M059J (cell line): Measurements from ENCODE around the gene ZNF804B. TPM values are rescaled to one million over a fixed set of nuclear protein-coding genes. Genes with fewer than 3 reads are reported as not detected.
A peak's percentile ranks its signal among the peaks of the same experiment; 100 is the strongest.

Experiments used
- DNase-seq: peaks from one replicate; pipeline ENCODE4 v3.0.0-alpha.2; 2012; ENCODE audit warnings: low read depth
- total RNA-seq: library from RNA; depleted of rRNA; stranded (reverse); fragments of >200 nt; shearing (Covaris generic); gene quantifications from 2 replicates; pipeline ENCODE4 v1.2.3, GENCODE V29; 2014

The ZNF804B gene
- total RNA-seq, 1 experiment from 2014 or later = not detected

GRCh38 chr7:88835147-88835728 is 75.7 kb downstream of the ZNF804B start:
- peak; percentile 6 for DNase-seq

- no peak for DNase-seq
These were observed 82.7 kb downstream of the ZNF804B start for GRCh38 chr7:88842201-88842600.

- DNase-seq = no peak
These were observed 85.6 kb downstream of the ZNF804B start for GRCh38 chr7:88845091-88845490.

GRCh38 chr7:88851220-88851619 is 91.7 kb downstream of the ZNF804B start:
- no peak for DNase-seq

GRCh38 chr7:88859288-88859687 is 99.8 kb downstream of the ZNF804B start:
- no peak for DNase-seq

GRCh38 chr7:88866265-88866863 is 106.9 kb downstream of the ZNF804B start:
- no peak for DNase-seq

- no peak for DNase-seq
These were observed 107.7 kb downstream of the ZNF804B start for GRCh38 chr7:88867158-88867557.

- DNase-seq = no peak
These were observed 109.0 kb downstream of the ZNF804B start for GRCh38 chr7:88868456-88868855.

GRCh38 chr7:88881136-88881535 is 121.6 kb downstream of the ZNF804B start:
- no peak for DNase-seq

GRCh38 chr7:88885131-88885530 is 125.6 kb downstream of the ZNF804B start:
- DNase-seq = no peak

GRCh38 chr7:88888684-88889083 is 129.2 kb downstream of the ZNF804B start:
- no peak for DNase-seq

GRCh38 chr7:88910516-88910915 is 151.0 kb downstream of the ZNF804B start:
- DNase-seq = no peak

- no peak for DNase-seq
These were observed 153.4 kb downstream of the ZNF804B start for GRCh38 chr7:88912852-88913251.

GRCh38 chr7:88915615-88916014 is 156.1 kb downstream of the ZNF804B start:
- DNase-seq = no peak

- DNase-seq = no peak
These were observed 160.1 kb downstream of the ZNF804B start for GRCh38 chr7:88919478-88920131.

- no peak for DNase-seq
These were observed 163.4 kb downstream of the ZNF804B start for GRCh38 chr7:88922944-88923343.

- no peak for DNase-seq
These were observed 168.8 kb downstream of the ZNF804B start for GRCh38 chr7:88928276-88928675.

GRCh38 chr7:88929719-88930118 is 170.2 kb downstream of the ZNF804B start:
- DNase-seq = no peak

- no peak for DNase-seq
These were observed 173.8 kb downstream of the ZNF804B start for GRCh38 chr7:88933285-88933684.

- no peak for DNase-seq
These were observed 183.5 kb downstream of the ZNF804B start for GRCh38 chr7:88942815-88943501.

- no peak for DNase-seq
These were observed 192.3 kb downstream of the ZNF804B start for GRCh38 chr7:88951826-88952225.

GRCh38 chr7:88964418-88964817 is 204.9 kb downstream of the ZNF804B start:
- no peak for DNase-seq

- no peak for DNase-seq
These were observed 205.9 kb downstream of the ZNF804B start for GRCh38 chr7:88965371-88965770.
